ENCODE measurements around the gene KCTD12. TPM values are rescaled to one million over a fixed set of nuclear protein-coding genes. Genes with fewer than 3 reads are reported as not detected.

Gene KCTD12
- total and polyA plus RNA-seq, 5 experiments from 2014 or later: 0.29 to 14.0 (median 0.58) TPM

DNA sequence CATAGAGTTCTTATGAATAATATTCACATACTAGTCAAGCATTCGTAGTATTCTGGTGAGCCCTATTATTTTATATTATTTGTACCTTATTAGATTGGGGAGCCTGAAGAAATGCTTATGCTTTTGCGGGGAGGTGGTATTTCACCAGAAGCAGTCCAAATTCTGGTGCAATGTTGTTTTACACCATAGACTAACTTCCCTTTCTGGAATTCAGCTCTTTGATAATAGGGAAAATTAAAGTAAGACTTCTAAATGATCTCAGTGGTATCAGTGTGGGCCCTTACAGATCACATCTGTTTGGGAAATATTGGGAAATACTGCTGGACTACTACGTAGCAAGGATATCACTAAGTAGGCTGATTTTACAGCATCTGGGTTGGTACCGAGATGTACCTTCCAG is 34.2 kb downstream of the KCTD12 start:
- Mint-ChIP-seq H3K27ac (no peak overlapping the region), H3K9me3 (no peaks in the 10 kb centered on the region), H3K36me3 (no peaks in the 10 kb centered on the region), H3K4me3 (no peak overlapping the region), H3K4me1 (peaks cover 0 to 5% (median 3%) of the 10 kb centered on the region in 4 donors), H3K27me3 (peaks cover 0 to 2% (median 0%) of the 10 kb centered on the region in 5 donors)
- POLR2A ChIA-PET: no interaction called here
- no peak for DNase-seq
- ATAC-seq: no peak

DNA sequence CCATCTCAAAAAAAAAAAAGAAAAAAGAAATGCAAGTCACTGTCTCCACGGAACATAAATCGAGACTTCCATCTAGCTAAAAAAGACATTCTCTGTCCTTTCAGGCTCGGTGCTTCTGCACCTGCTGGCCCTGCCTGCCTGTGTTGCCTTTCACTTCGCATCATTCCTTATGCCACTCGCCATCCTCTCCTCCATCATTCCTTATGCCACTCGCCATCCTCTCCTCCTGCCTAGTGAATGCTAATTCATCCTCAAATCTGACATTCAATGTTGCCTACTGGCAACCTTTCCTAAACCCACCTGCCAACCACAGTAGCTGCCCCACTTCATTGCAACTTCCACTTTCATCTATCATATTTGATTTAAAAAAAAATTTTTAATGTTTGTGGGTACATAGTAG is 36.7 kb downstream of the KCTD12 start:
- no peaks in the 10 kb centered on the region for H3K9me3 Mint-ChIP-seq
- H3K4me3 Mint-ChIP-seq: no peak overlapping the region
- H3K36me3 Mint-ChIP-seq: no peaks in the 10 kb centered on the region
- ATAC-seq (no peak), DNase-seq (no peak)
- H3K27me3 Mint-ChIP-seq: peaks cover 0 to 2% (median 0%) of the 10 kb centered on the region in 5 donors
- POLR2A ChIA-PET: no interaction called here
- H3K4me1 Mint-ChIP-seq: no peaks in the 10 kb centered on the region
- peak overlapping the region in 1 of 10 donors; percentile 52 for H3K27ac Mint-ChIP-seq

DNA sequence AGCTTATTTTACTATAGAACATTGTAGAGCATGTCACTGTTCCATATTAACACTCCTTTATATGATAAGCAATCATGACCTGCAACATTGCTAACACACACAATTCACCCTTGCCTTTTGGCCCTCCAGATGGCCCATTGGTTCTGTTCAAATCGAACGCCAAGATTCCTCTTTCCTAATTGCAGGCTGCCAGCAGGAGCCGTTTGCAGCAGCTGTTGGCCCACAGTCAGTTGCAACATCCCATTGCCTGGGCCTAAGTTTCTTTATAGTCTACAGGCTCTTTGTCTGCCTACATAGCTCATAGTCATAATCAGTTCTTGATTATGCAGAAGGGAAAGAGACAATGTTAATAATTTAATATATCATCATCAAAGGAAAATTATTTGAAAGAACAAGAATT is 37.6 kb downstream of the KCTD12 start:
- ATAC-seq: no peak
- Mint-ChIP-seq H3K27me3 (peaks cover 0 to 2% (median 0%) of the 10 kb centered on the region in 5 donors), H3K27ac (no peak overlapping the region), H3K4me1 (no peaks in the 10 kb centered on the region), H3K36me3 (no peaks in the 10 kb centered on the region), H3K4me3 (no peak overlapping the region), H3K9me3 (no peaks in the 10 kb centered on the region)
- DNase-seq: no peak
- POLR2A ChIA-PET: no interaction called here

DNA sequence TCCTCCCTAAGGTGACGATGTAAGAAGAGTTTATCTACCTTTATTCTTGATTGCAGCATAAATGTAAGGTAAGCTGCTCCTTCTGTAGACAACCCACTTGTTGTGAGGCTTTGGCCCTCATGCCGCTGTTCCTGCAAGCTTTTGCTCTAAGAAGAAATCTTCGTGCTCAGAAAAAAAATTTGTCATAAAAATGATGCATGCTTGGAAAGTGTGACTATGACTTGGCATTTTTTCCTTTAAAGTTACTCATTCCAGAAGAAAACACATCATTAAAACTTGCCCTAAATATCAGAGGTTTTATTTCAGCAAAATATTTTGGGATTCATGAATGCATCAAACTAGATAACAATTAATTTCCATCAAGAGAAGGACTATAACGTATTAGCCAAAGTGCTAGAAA is 39.8 kb downstream of the KCTD12 start:
- Mint-ChIP-seq H3K27me3 (peaks cover 0 to 10% (median 5%) of the 10 kb centered on the region in 5 donors), H3K36me3 (no peaks in the 10 kb centered on the region), H3K4me1 (no peaks in the 10 kb centered on the region), H3K27ac (no peak overlapping the region), H3K9me3 (peaks cover 0 to 4% (median 0%) of the 10 kb centered on the region in 9 donors), H3K4me3 (no peak overlapping the region)
- ATAC-seq (no peak), DNase-seq (no peak)
- POLR2A ChIA-PET: no interaction called here

DNA sequence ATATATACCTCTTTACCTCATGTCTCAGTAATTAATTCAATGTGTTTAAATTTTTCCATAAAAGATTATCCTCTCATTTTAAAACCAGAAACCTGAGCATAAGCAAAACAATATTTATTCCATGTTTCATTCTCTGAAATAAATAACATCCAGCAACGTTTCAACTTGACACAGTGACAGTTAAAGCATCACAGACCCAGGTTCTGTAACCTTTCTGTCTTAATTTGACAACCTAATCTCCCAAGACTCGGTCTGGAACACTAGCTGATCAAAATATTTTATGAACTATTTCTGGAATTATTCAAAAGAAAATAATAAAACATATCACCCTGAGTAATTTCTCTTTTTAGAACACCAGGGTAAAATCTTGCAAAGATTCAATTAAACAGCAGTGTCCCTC is 40.3 kb downstream of the KCTD12 start:
- no peak for DNase-seq
- Mint-ChIP-seq H3K4me3 (no peak overlapping the region), H3K36me3 (no peaks in the 10 kb centered on the region), H3K9me3 (peaks cover 0 to 4% (median 0%) of the 10 kb centered on the region in 9 donors), H3K27ac (no peak overlapping the region), H3K27me3 (peaks cover 0 to 10% (median 5%) of the 10 kb centered on the region in 5 donors), H3K4me1 (no peaks in the 10 kb centered on the region)
- POLR2A ChIA-PET: no interaction called here
- ATAC-seq: no peak

DNA sequence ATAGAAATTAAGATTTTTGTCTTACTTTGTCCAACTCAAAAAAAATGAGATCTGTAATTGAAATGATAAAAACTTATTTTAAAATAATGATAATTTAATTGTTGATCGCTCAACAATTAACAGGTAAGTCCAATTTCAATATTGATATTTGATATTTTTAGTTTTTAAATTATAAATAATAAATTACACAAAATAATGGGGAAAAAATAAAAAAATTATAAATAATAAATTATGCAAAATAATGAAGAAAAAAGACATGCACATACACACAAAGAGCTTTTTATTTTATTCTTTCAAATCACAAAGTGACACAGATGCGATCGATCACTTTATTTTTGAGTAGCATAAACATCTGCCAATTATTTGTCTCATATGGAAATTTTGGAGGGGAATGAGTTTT is 40.8 kb downstream of the KCTD12 start:
- Mint-ChIP-seq H3K4me3 (no peak overlapping the region), H3K9me3 (peaks cover 0 to 4% (median 0%) of the 10 kb centered on the region in 9 donors), H3K4me1 (no peaks in the 10 kb centered on the region), H3K27me3 (peaks cover 0 to 10% (median 5%) of the 10 kb centered on the region in 5 donors), H3K36me3 (no peaks in the 10 kb centered on the region), H3K27ac (no peak overlapping the region)
- no peak for DNase-seq
- ATAC-seq: no peak
- POLR2A ChIA-PET: no interaction called here

DNA sequence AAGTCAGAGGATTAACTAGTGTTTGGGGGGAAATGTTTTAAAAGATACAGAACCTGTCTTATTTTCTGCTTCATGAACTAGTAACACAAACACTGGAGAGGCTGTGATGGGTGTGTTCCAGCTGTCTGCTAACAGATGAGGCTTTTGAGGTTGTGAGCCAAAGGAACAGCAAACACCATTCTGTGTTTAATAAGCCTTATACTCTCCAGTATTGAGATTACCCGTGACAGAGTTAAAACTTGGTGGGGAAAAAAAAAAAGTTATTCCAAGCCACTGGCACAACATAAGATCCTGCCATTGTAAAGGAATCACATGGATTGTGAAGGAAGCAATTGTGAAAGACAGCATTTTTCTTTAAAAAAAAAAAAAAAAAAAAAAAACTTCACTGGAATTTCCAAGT is 48.4 kb downstream of the KCTD12 start:
- no peak overlapping the region for H3K27ac Mint-ChIP-seq
- no peaks in the 10 kb centered on the region for H3K4me1 Mint-ChIP-seq
- no peak overlapping the region for H3K4me3 Mint-ChIP-seq
- H3K36me3 Mint-ChIP-seq: no peaks in the 10 kb centered on the region
- ATAC-seq (no peak), DNase-seq (no peak)
- peaks cover 0 to 4% (median 0%) of the 10 kb centered on the region in 9 donors for H3K9me3 Mint-ChIP-seq
- peaks cover 0 to 22% (median 9%) of the 10 kb centered on the region in 5 donors for H3K27me3 Mint-ChIP-seq
- POLR2A ChIA-PET: no interaction called here

DNA sequence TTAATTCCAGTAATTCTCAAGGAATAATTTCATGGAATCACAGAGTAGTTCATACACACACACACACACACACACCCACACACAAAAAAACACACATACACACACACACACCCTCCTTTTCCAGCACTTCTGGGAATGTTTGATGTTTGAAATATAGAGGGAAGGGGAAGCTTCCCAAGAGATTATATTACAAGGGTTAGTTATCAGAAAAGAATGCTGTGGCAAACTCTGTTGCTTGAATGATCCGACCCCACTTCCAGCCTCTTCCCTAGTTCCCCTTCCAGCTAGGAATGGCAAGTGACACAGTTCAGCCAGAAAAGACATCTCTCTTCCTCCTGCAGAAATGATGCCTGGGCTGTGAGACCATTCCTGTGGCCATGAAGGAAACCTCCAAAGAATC is 49.9 kb downstream of the KCTD12 start:
- Mint-ChIP-seq H3K4me1 (no peaks in the 10 kb centered on the region), H3K36me3 (peaks cover 0 to 2% (median 0%) of the 10 kb centered on the region in 3 donors), H3K27me3 (peaks cover 0 to 21% (median 10%) of the 10 kb centered on the region in 5 donors), H3K9me3 (no peaks in the 10 kb centered on the region), H3K4me3 (no peak overlapping the region), H3K27ac (peak overlapping the region in 1 of 10 donors; percentile 68)
- POLR2A ChIA-PET: no interaction called here
- ATAC-seq (no peak), DNase-seq (no peak)

DNA sequence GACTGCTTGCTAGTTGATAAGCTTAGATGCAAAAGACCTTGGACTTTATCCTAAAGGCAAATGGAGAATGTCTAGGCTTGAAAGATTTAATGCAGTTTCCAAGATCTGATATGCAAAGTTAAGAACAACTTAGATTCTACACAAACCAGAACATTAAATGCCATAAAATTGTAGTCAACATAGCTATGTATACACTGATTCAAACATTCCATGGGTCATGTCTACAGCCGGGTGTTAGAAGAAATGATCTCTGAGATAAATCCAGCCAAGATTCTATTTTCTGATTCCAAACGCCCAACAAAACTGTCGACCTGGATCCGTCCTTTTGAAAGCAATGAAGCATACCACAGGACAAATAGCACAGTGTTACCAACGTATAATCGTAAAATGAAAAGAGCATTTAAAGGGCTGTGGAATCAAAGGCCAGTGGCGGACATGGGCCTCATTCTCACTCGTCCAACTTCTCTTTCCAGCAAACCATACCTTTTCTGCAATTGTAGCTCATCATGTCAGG is 52.7 kb downstream of the KCTD12 start:
- H3K4me1 Mint-ChIP-seq: peaks cover 0 to under 1% (median 0%) of the 10 kb centered on the region in 4 donors
- no peak overlapping the region for H3K27ac Mint-ChIP-seq
- H3K4me3 Mint-ChIP-seq: no peak overlapping the region
- no peak for DNase-seq
- peaks cover 0 to 2% (median 0%) of the 10 kb centered on the region in 3 donors for H3K36me3 Mint-ChIP-seq
- H3K9me3 Mint-ChIP-seq: no peaks in the 10 kb centered on the region
- peaks cover 0 to 14% (median 9%) of the 10 kb centered on the region in 5 donors for H3K27me3 Mint-ChIP-seq
- no peak for ATAC-seq
- POLR2A ChIA-PET: no interaction called here

DNA sequence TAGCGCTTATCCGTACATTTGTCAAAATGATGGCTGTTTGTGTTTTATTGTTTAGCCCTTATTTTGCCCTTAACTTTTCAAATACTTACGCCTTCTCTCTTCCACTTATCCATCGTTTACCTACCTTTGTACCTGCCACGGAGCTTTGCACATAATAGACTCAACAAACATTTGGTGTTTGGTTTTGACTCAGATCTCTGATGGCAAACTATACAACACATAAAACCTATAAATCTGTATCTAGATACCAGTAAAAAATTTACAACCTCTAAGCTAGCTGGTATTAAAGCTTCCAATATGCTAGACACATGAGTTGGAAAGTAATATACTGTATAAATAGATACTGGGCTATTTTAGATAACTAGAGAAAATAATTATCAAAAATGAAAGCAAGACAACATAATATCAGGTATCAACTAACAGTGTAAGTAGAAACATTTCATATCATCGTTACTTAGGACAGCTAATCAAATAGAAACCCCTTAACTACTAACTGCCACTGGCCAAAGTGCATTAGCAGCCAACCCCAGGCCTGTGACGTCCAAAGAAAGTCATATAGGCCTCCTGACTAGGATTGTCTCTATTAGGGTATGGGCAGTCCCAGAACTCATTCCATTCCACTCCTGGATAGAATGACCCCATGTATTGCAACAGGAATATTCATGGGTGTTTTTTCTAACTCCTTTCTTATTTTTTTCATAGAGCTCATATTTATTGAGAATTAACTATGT is 53.8 kb downstream of the KCTD12 start:
- peaks cover 0 to 4% (median 0%) of the 10 kb centered on the region in 4 donors for H3K4me1 Mint-ChIP-seq
- no peak overlapping the region for H3K27ac Mint-ChIP-seq
- ATAC-seq (no peak), DNase-seq (no peak)
- no peaks in the 10 kb centered on the region for H3K9me3 Mint-ChIP-seq
- no peak overlapping the region for H3K4me3 Mint-ChIP-seq
- POLR2A ChIA-PET: no interaction called here
- H3K36me3 Mint-ChIP-seq: peaks cover 0 to 2% (median 0%) of the 10 kb centered on the region in 3 donors
- H3K27me3 Mint-ChIP-seq: peaks cover 0 to 14% (median 9%) of the 10 kb centered on the region in 5 donors

DNA sequence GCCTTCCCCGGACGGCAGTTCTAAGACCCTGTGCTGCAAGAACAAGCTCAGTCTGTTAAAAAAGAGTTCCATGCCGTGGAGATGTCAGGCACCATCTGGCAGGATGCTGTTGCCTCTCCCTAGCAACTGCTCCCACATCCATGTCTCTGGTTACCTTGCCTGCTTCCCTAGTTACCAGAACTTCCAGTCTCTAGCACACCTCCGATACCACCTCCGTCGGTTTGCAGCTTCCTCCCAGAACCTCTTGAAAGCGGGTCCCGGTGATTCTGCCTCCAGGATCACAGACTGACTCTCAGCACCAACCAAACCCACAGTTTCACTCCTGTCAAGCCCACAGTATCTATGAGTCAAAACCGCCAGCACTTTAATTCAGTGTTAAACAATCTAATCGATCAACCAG is 55.4 kb downstream of the KCTD12 start:
- Mint-ChIP-seq H3K9me3 (no peaks in the 10 kb centered on the region), H3K4me1 (peaks cover 0 to 4% (median 0%) of the 10 kb centered on the region in 4 donors), H3K27ac (no peak overlapping the region), H3K4me3 (no peak overlapping the region), H3K27me3 (peaks cover 0 to 10% (median 0%) of the 10 kb centered on the region in 5 donors), H3K36me3 (peaks cover 0 to 2% (median 0%) of the 10 kb centered on the region in 3 donors)
- POLR2A ChIA-PET: no interaction called here
- no peak for ATAC-seq
- DNase-seq: no peak

Measured in naive thymus-derived CD8-positive, alpha-beta T cell (primary cell).